Neural crest cell (in vitro differentiated cells): ENCODE results near the gene TMEM151A. TPM values are rescaled to one million over a fixed set of nuclear protein-coding genes. Genes with fewer than 3 reads are reported as not detected.
A peak's percentile ranks its signal among the peaks of the same experiment; 100 is the strongest.

ENCODE experiments used
- DNase-seq: peaks from one replicate; pipeline ENCODE4 v3.0.0; 2021; ENCODE audit warnings: low read depth, mixed read lengths, low spot score
- H3K27ac Mint-ChIP-seq: one replicate; pipeline ENCODE4 v1.8.0; 2021; ENCODE audit warnings: mild to moderate bottlenecking, mixed read lengths; ENCODE audit not compliant: unreplicated experiment
- H3K27me3 Mint-ChIP-seq: 2 replicates; pipeline ENCODE4 v1.8.0; 2021; ENCODE audit warnings: low read depth, mild to moderate bottlenecking, mixed read lengths
- H3K36me3 Mint-ChIP-seq: 2 replicates; pipeline ENCODE4 v1.8.0; 2021; ENCODE audit warnings: low read depth, mild to moderate bottlenecking, mixed read lengths
- H3K4me1 Mint-ChIP-seq: 2 replicates; pipeline ENCODE4 v1.8.0; 2021; ENCODE audit warnings: mixed read lengths
- H3K4me3 Mint-ChIP-seq: one replicate; pipeline ENCODE4 v1.8.0; 2021; ENCODE audit warnings: mild to moderate bottlenecking, mixed read lengths
- H3K9me3 Mint-ChIP-seq: 2 replicates; pipeline ENCODE4 v1.8.0; 2021; ENCODE audit warnings: mixed read lengths
- CTCF ChIP-seq: fragments of 200-600 bp; sonication (generic); conservative IDR thresholded peaks from 2 replicates; pipeline ENCODE4 v1.5.0; 2021; ENCODE audit warnings: antibody characterized with exemption, mild to moderate bottlenecking
- total RNA-seq: library from RNA; stranded (reverse); gene quantifications from 2 replicates; pipeline ENCODE4 v1.2.1, GENCODE V29; 2021

TMEM151A gene
- total RNA-seq, 1 donor from 2014 or later: 1.0 TPM

DNA sequence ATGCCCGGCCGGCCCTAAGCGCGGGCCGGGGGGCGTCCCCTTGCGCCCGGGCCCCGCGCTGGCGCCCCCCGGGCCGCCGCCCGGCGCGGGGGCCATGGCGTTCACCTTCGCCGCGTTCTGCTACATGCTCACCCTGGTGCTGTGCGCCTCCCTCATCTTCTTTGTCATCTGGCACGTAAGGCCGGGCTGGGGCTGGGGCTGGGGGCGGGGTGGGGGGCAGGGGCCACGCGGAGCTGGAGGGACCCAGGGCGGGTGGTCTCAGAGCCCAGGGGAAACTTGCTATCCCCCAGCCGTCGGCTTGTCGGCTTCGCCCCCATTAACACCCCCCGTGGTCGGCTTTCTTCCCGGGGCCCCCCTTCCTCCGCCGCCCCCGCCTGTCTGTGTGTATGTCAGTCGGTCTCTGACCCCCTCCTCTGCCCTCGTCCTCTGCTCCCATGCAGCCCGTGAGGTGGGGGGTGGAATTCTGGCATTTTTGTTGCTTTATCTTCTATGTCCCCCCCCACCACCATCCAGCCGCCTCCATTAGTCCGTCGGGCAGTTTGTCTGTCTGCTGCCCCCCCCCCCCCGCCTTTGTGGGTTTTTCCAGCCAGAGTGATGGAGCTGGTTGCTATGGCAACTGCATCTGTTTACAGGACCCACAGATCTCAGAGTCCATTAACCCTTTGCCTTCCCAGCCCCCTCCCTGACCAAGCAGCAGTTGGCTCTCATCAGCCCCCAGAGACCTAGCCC, 13.2 kb upstream of the TMEM151A start:
- peaks cover 46% of the 10 kb centered on the region for H3K4me1 Mint-ChIP-seq
- H3K4me3 Mint-ChIP-seq: peak overlapping the region; percentile 90
- no peaks in the 10 kb centered on the region for H3K9me3 Mint-ChIP-seq
- DNase-seq: no peak
- H3K36me3 Mint-ChIP-seq: no peaks in the 10 kb centered on the region
- TF ChIP-seq CTCF: no peak
- H3K27me3 Mint-ChIP-seq: peaks cover 20% of the 10 kb centered on the region
- H3K27ac Mint-ChIP-seq: peak overlapping the region; percentile 19

GRCh38 chr11:66279092-66279734, 12.5 kb upstream of the TMEM151A start:
- peak overlapping the region; percentile 90 for H3K4me3 Mint-ChIP-seq
- peaks cover 46% of the 10 kb centered on the region for H3K4me1 Mint-ChIP-seq
- no peaks in the 10 kb centered on the region for H3K36me3 Mint-ChIP-seq
- peaks cover 20% of the 10 kb centered on the region for H3K27me3 Mint-ChIP-seq
- no peak for TF ChIP-seq CTCF
- peak overlapping the region; percentile 88 for H3K27ac Mint-ChIP-seq
- no peak for DNase-seq
- no peaks in the 10 kb centered on the region for H3K9me3 Mint-ChIP-seq

DNA sequence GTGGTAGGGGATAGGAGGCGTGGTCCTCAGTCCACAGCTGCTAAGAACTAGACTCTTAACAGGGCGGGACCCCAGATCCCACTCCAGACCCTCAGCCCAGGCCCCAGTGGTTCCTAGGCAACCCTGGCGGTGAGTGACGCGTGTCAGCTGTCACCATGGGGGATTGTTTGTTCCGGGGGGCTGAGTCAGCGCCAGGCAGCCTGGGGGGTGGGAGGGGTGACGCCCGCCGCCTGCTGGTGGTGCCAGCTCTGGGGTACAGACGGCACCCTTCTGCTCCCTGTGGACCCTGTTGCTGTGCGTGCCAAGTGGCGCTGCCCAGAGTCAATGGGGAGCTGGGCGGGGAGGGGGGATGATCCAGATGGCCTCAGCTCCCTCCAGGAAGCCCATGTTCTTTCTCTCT, 11.3 kb upstream of the TMEM151A start:
- H3K27me3 Mint-ChIP-seq: peaks cover 20% of the 10 kb centered on the region
- no peak for DNase-seq
- H3K4me1 Mint-ChIP-seq: peaks cover 46% of the 10 kb centered on the region
- TF ChIP-seq CTCF: no peak
- H3K9me3 Mint-ChIP-seq: no peaks in the 10 kb centered on the region
- H3K27ac Mint-ChIP-seq: no peak overlapping the region
- H3K36me3 Mint-ChIP-seq: no peaks in the 10 kb centered on the region
- H3K4me3 Mint-ChIP-seq: peak overlapping the region; percentile 90

DNA sequence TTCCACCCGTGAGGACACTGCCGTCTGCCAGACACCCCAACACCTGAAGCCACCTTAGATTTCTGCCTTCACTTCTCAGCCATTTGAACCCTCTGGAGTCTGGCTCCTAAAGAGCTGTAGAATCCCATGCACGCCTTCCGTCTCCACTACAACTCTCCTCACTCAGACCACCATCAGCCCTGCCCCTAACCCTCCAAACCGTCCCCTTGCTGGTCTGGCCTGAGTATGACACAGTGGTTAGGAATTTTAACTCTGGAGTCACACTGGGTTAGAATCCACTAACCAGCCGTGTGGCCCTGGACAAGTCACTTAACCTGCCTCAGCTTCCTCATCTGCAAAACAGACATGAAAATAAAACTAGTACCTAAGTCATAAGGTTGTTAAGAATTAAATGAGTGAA, 10.7 kb upstream of the TMEM151A start:
- DNase-seq: no peak
- no peaks in the 10 kb centered on the region for H3K36me3 Mint-ChIP-seq
- peaks cover 46% of the 10 kb centered on the region for H3K4me1 Mint-ChIP-seq
- H3K27me3 Mint-ChIP-seq: peaks cover 20% of the 10 kb centered on the region
- no peaks in the 10 kb centered on the region for H3K9me3 Mint-ChIP-seq
- H3K4me3 Mint-ChIP-seq: peak overlapping the region; percentile 90
- no peak overlapping the region for H3K27ac Mint-ChIP-seq
- TF ChIP-seq CTCF: no peak

DNA sequence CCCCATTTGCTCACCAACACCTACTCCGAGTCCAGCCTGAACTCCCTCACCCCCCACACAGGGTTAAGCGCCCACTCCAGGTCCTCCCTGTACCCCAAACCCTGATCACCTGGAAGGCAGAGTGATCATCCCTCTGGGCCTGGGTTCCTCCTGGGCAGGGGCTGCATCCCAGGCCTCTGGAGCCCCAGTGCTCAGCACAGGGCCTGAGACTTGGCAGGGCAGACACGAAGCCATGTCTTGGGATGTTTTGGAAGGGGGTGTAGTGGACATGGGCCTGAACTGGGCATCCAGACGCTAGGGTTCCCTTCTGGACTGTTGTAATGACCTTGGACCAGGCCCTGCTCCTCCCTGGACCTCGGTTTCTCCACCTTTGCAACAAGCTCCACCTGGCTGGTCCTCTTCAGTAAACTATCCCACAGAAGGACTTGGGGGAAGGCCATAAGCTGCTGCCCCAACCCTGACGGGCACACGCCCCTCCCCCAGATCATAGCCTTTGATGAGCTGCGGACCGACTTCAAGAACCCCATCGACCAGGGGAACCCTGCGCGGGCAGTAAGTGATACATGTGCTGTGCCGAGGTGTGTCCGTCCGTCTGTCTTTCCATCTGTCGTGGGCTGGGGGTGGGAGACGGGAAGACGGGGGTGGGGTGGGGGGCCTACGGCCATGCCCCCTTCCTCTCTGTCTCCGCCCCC, 9.8 kb upstream of the TMEM151A start:
- DNase-seq: no peak
- H3K36me3 Mint-ChIP-seq: no peaks in the 10 kb centered on the region
- H3K27me3 Mint-ChIP-seq: peaks cover 19% of the 10 kb centered on the region
- no peak overlapping the region for H3K27ac Mint-ChIP-seq
- TF ChIP-seq CTCF: no peak
- H3K4me1 Mint-ChIP-seq: peaks cover 46% of the 10 kb centered on the region
- H3K9me3 Mint-ChIP-seq: no peaks in the 10 kb centered on the region
- peak overlapping the region; percentile 90 for H3K4me3 Mint-ChIP-seq
